ENCODE measurements around the gene KCTD13.

DNA sequence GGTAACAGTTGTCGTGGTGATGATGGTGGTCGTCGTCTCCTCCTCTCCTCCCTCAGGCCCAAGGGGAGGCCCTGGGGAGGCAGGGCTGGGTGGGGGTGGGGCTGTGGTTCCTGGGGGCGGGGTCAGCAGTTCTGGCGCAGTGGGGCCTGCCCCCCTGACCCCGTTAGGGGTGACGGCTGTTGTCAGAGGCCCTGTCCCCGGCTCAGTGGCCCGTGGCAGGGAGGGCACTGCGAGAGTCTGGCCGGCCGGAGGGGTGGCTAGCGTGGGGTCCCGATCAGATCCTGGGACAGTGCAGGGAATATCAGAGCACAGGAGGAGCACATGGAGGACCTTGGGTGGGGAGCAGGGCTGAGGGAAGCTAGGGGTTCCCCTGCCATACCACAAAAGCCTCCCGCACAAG, 29.2 kb downstream of the KCTD13 start:
- TF ChIP-seq POLR2A (IDR thresholded peaks at IDR 0.05) (no peak), EP300 (IDR thresholded peaks at IDR 0.05) (no peak)
- TF ChIP-seq, protein P1, sequence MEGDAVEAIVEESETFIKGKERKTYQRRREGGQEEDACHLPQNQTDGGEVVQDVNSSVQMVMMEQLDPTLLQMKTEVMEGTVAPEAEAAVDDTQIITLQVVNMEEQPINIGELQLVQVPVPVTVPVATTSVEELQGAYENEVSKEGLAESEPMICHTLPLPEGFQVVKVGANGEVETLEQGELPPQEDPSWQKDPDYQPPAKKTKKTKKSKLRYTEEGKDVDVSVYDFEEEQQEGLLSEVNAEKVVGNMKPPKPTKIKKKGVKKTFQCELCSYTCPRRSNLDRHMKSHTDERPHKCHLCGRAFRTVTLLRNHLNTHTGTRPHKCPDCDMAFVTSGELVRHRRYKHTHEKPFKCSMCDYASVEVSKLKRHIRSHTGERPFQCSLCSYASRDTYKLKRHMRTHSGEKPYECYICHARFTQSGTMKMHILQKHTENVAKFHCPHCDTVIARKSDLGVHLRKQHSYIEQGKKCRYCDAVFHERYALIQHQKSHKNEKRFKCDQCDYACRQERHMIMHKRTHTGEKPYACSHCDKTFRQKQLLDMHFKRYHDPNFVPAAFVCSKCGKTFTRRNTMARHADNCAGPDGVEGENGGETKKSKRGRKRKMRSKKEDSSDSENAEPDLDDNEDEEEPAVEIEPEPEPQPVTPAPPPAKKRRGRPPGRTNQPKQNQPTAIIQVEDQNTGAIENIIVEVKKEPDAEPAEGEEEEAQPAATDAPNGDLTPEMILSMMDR (IDR thresholded peaks at IDR 0.05), result no peak
